Adrenal gland (tissue), 5 donors: Measurements from ENCODE around the gene CRYGC.

Experiments
- POLR2A ChIP-seq, 2 donors: fragments of 450-650 bp; IDR thresholded peaks; one replicate each; pipeline ENCODE4 v1.6.1; 2017; ENCODE audit warnings: antibody characterized with exemption in 2 of 2, mild to moderate bottlenecking in 2 of 2, moderate library complexity in 1 of 2
- TF ChIP-seq, protein P1 (sequence below), 6 experiments: fragments of 450-650 bp in 4 of 6; fragments of 200-600 bp in 2 of 6; sonication (generic) in 1 of 6; IDR thresholded peaks; 1 replicate in 5 of 6; 2 replicates in 1 of 6; pipeline versions ENCODE4 v1.5.1 to v1.8.0; 2016 to 2021; ENCODE audit warnings: antibody characterized with exemption in 6 of 6, mild to moderate bottlenecking in 2 of 6, moderate library complexity in 1 of 6
- donor health status: DM: no; HTN: no; CAD: no.

GRCh38 chr2:208086029-208086428 lies 43.6 kb downstream of the CRYGC start:
- TF ChIP-seq, protein P1, sequence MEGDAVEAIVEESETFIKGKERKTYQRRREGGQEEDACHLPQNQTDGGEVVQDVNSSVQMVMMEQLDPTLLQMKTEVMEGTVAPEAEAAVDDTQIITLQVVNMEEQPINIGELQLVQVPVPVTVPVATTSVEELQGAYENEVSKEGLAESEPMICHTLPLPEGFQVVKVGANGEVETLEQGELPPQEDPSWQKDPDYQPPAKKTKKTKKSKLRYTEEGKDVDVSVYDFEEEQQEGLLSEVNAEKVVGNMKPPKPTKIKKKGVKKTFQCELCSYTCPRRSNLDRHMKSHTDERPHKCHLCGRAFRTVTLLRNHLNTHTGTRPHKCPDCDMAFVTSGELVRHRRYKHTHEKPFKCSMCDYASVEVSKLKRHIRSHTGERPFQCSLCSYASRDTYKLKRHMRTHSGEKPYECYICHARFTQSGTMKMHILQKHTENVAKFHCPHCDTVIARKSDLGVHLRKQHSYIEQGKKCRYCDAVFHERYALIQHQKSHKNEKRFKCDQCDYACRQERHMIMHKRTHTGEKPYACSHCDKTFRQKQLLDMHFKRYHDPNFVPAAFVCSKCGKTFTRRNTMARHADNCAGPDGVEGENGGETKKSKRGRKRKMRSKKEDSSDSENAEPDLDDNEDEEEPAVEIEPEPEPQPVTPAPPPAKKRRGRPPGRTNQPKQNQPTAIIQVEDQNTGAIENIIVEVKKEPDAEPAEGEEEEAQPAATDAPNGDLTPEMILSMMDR (IDR thresholded peaks at IDR 0.05): no peak
- no peak for TF ChIP-seq POLR2A (IDR thresholded peaks at IDR 0.05)
